H1 (cell line): ENCODE results near the gene CREB3. TPM values are rescaled to one million over a fixed set of nuclear protein-coding genes. Genes with fewer than 3 reads are reported as not detected.

ENCODE experiments used
- BACH1 ChIP-seq: IDR thresholded peaks from 2 replicates; pipeline ENCODE4 v1.6.1; 2012; ENCODE audit warnings: low read length, improper control_type of control experiment
- CTCF ChIP-seq, 3 experiments: IDR thresholded peaks; 1 replicate in 2 of 3; 2 replicates in 1 of 3; pipeline versions ENCODE4 v1.5.1 to v1.6.1; 2011; ENCODE audit warnings: low read length in 3 of 3, mild to moderate bottlenecking in 3 of 3, inconsistent platforms in 2 of 3, low read depth in 1 of 3, moderate library complexity in 1 of 3; ENCODE audit not compliant: insufficient read depth in 1 of 3; ENCODE audit errors: control extremely low read depth in 1 of 3
- E2F6 ChIP-seq: IDR thresholded peaks from 2 replicates; pipeline ENCODE4 v1.6.1; 2012; ENCODE audit warnings: inconsistent platforms
- EZH2 ChIP-seq: fragments of 200-600 bp; sonication (generic); IDR thresholded peaks from 2 replicates; pipeline ENCODE4 v1.7.1; 2012; ENCODE audit warnings: low read depth, mild to moderate bottlenecking, moderate library complexity, low read length, inconsistent platforms; ENCODE audit not compliant: severe bottlenecking
- KDM1A ChIP-seq: fragments of 200-600, 300-600 bp; sonication (generic); IDR thresholded peaks from 2 replicates; pipeline ENCODE4 v1.7.1; 2016; ENCODE audit warnings: mild to moderate bottlenecking, low read length, borderline replicate concordance
- NANOG ChIP-seq: IDR thresholded peaks from 2 replicates; pipeline ENCODE4 v1.6.1; 2011; ENCODE audit warnings: low read length, low read depth, mild to moderate bottlenecking, inconsistent platforms; ENCODE audit not compliant: insufficient read depth, poor library complexity, severe bottlenecking
- RAD21 ChIP-seq, 2 experiments: IDR thresholded peaks in 1 of 2; conservative IDR thresholded peaks in 1 of 2; 2 replicates each; pipeline ENCODE4 v1.6.1; 2011; ENCODE audit warnings: low read depth in 2 of 2, low read length in 2 of 2, improper control_type of control experiment in 1 of 2, inconsistent platforms in 1 of 2, mild to moderate bottlenecking in 1 of 2, moderate library complexity in 1 of 2
- RBBP5 ChIP-seq: IDR thresholded peaks from 2 replicates; pipeline ENCODE4 v1.7.1; 2012; ENCODE audit warnings: low read depth, mild to moderate bottlenecking, inconsistent platforms, low read length, moderate library complexity, borderline replicate concordance
- SP4 ChIP-seq: IDR thresholded peaks from 2 replicates; pipeline ENCODE4 v1.6.1; 2012; ENCODE audit warnings: low read length, inconsistent platforms
- USF2 ChIP-seq: IDR thresholded peaks from 2 replicates; pipeline ENCODE4 v1.6.1; 2011; ENCODE audit warnings: low read length, improper control_type of control experiment
- polyA plus RNA-seq, 7 experiments: library from polyadenylated mRNA; depleted of rRNA in 3 of 7; stranded (reverse) in 5 of 7; unstranded in 2 of 7; fragments of >200 nt in 5 of 7; fragments of 200-250 nt in 2 of 7; gene quantifications; 1 replicate in 5 of 7; 2 replicates in 1 of 7; 4 replicates in 1 of 7; pipeline versions ENCODE4 v1.2.1 to v1.2.3, GENCODE V29; 2011 to 2013; ENCODE audit warnings: missing spikeins in 2 of 7, mixed read lengths in 2 of 7
- total RNA-seq: library from RNA; stranded (reverse); fragmentation: NEBNext Ultra II Directional; extraction: Animal tissue kit (Norgen Biotek cat#: 25700); gene quantifications from 2 replicates; pipeline ENCODE4 v1.2.1, GENCODE V29; 2021

CREB3 gene
- total and polyA plus RNA-seq, 2 of the 8 experiments (the other 6 are each of a cell fraction or from before 2014, with no cell fraction given) = 24.4 to 25.7 TPM

GRCh38 chr9:35736201-35736633 lies 3.8 kb downstream of the CREB3 start (continued):
- TF ChIP-seq CTCF (IDR thresholded peaks at IDR 0.05; ENCODE audit: control extremely low read depth in 1 of 3, insufficient read depth in 1 of 3, low read depth in 1 of 3, low read length in 3 of 3) (peak; percentile 63 to 93 (median 78)), E2F6 (no peak), RAD21 (IDR thresholded peaks at IDR 0.05 in 1 of 2, conservative IDR thresholded peaks at IDR 0.05 in 1 of 2; ENCODE audit: low read depth in 2 of 2, low read length in 2 of 2) (peak; percentile 62 to 71), USF2 (no peak), SP4 (no peak), KDM1A (no peak), BACH1 (no peak), EZH2 (no peak), RBBP5 (no peak), NANOG (no peak)
